ENCODE results near the gene NCBP2L. TPM values are rescaled to one million over a fixed set of nuclear protein-coding genes. Genes with fewer than 3 reads are reported as not detected.

Gene NCBP2L
- total RNA-seq, 1 experiment from 2014 or later = not detected

GRCh38 chrX:107769581-107770317, 7.8 kb upstream of the NCBP2L start:
- TF ChIP-seq CTCF (conservative IDR thresholded peaks at IDR 0.05; ENCODE audit: low read depth, low read length) = no peak
- TF ChIP-seq EZH2 (IDR thresholded peaks at IDR 0.05; ENCODE audit: low read length, unreplicated experiment) = no peak
- no peak for TF ChIP-seq EZH2phosphoT487 (IDR thresholded peaks at IDR 0.05; ENCODE audit: borderline replicate concordance, low read length)
- Histone ChIP-seq H3K36me3 (ENCODE audit: low read depth, low read length) (no peaks in the 10 kb centered on the region), H2AFZ (ENCODE audit: low read length) (no peak overlapping the region), H3K27ac (ENCODE audit: low read length) (no peak overlapping the region), H3F3A (ENCODE audit: low read length, unreplicated experiment) (no peaks in the 10 kb centered on the region), H3K9me2 (replicated peaks; ENCODE audit: low read length) (no peaks in the 10 kb centered on the region), H3K27me3 (ENCODE audit: low read length) (no peaks in the 10 kb centered on the region), H3K79me2 (ENCODE audit: low read length) (no peaks in the 10 kb centered on the region), H4K20me1 (ENCODE audit: low read length) (no peaks in the 10 kb centered on the region), H3K4me2 (ENCODE audit: low read length) (no peak overlapping the region), H3K9me3 (ENCODE audit: low read length) (no peaks in the 10 kb centered on the region), H3K9ac (ENCODE audit: low read length) (no peak overlapping the region), H3K4me3 (ENCODE audit: low read length) (no peak overlapping the region), H3K4me1 (ENCODE audit: insufficient read depth, low read length) (peaks cover 7% of the 10 kb centered on the region)
- CTCF ChIA-PET = no interaction called here
- ATAC-seq (no peak), DNase-seq (no peak)
- POLR2A ChIA-PET (ENCODE audit: unreplicated experiment) = no interaction called here
- no TSS peak for BruUV-seq (replicated peaks)
- intact Hi-C loops (cut with micrococcal nuclease) = no loop called here

GRCh38 chrX:107773206-107773605, 4.3 kb upstream of the NCBP2L start:
- CTCF ChIA-PET = no interaction called here
- Histone ChIP-seq H4K20me1 (ENCODE audit: low read length) (no peaks in the 10 kb centered on the region), H3K4me2 (ENCODE audit: low read length) (no peak overlapping the region), H3K9me2 (replicated peaks; ENCODE audit: low read length) (no peaks in the 10 kb centered on the region), H3F3A (ENCODE audit: low read length, unreplicated experiment) (no peaks in the 10 kb centered on the region), H3K36me3 (ENCODE audit: low read depth, low read length) (no peaks in the 10 kb centered on the region), H3K4me1 (ENCODE audit: insufficient read depth, low read length) (peaks cover 10% of the 10 kb centered on the region), H3K9ac (ENCODE audit: low read length) (no peak overlapping the region), H3K79me2 (ENCODE audit: low read length) (no peaks in the 10 kb centered on the region), H3K27me3 (ENCODE audit: low read length) (no peaks in the 10 kb centered on the region), H2AFZ (ENCODE audit: low read length) (no peak overlapping the region), H3K9me3 (ENCODE audit: low read length) (no peaks in the 10 kb centered on the region), H3K27ac (ENCODE audit: low read length) (no peak overlapping the region), H3K4me3 (ENCODE audit: low read length) (no peak overlapping the region)
- BruUV-seq (replicated peaks) = no TSS peak
- TF ChIP-seq EZH2 (IDR thresholded peaks at IDR 0.05; ENCODE audit: low read length, unreplicated experiment) (no peak), CTCF (conservative IDR thresholded peaks at IDR 0.05; ENCODE audit: low read depth, low read length) (no peak), EZH2phosphoT487 (IDR thresholded peaks at IDR 0.05; ENCODE audit: borderline replicate concordance, low read length) (no peak)
- intact Hi-C loops (cut with micrococcal nuclease) = no loop called here
- DNase-seq = no peak
- no peak for ATAC-seq
- POLR2A ChIA-PET (ENCODE audit: unreplicated experiment) = no interaction called here

GRCh38 chrX:107773906-107774435, 3.6 kb upstream of the NCBP2L start:
- Histone ChIP-seq H3K27ac (ENCODE audit: low read length) (no peak overlapping the region), H3K4me3 (ENCODE audit: low read length) (no peak overlapping the region), H3K36me3 (ENCODE audit: low read depth, low read length) (no peaks in the 10 kb centered on the region), H3F3A (ENCODE audit: low read length, unreplicated experiment) (no peaks in the 10 kb centered on the region), H3K4me1 (ENCODE audit: insufficient read depth, low read length) (peaks cover 10% of the 10 kb centered on the region), H3K79me2 (ENCODE audit: low read length) (no peaks in the 10 kb centered on the region), H2AFZ (ENCODE audit: low read length) (no peak overlapping the region), H3K9me3 (ENCODE audit: low read length) (no peaks in the 10 kb centered on the region), H3K4me2 (ENCODE audit: low read length) (no peak overlapping the region), H3K9ac (ENCODE audit: low read length) (no peak overlapping the region), H3K9me2 (replicated peaks; ENCODE audit: low read length) (no peaks in the 10 kb centered on the region), H4K20me1 (ENCODE audit: low read length) (no peaks in the 10 kb centered on the region), H3K27me3 (ENCODE audit: low read length) (no peaks in the 10 kb centered on the region)
- no TSS peak for BruUV-seq (replicated peaks)
- ChIA-PET CTCF (no interaction called here), POLR2A (ENCODE audit: unreplicated experiment) (no interaction called here)
- ATAC-seq (no peak), DNase-seq (no peak)
- no peak for TF ChIP-seq CTCF (conservative IDR thresholded peaks at IDR 0.05; ENCODE audit: low read depth, low read length)
- intact Hi-C loops (cut with micrococcal nuclease) = no loop called here

All from PC-3 (cell line).